ENCODE data around the gene PLEKHG2.

GRCh38 chr19:39405261-39405957, 7.1 kb upstream of the PLEKHG2 start:
- no peak for TF ChIP-seq POLR2A (IDR thresholded peaks at IDR 0.05)
- TF ChIP-seq CTCF (IDR thresholded peaks at IDR 0.05), result no peak
